22Rv1 (cell line): Measurements from ENCODE around the gene BAMBI.

Source experiments
- H3K27ac ChIP-seq: fragments of 450-650 bp; 2 replicates; pipeline ENCODE4 v1.5.1; 2017
- CTCF ChIP-seq: fragments of 450-650 bp; IDR thresholded peaks from 2 replicates; pipeline ENCODE4 v1.5.1; 2017; ENCODE audit warnings: mild to moderate bottlenecking
- ZFX ChIP-seq: fragments of 450-650 bp; IDR thresholded peaks from 2 replicates; pipeline ENCODE4 v1.6.1; 2017; ENCODE audit warnings: antibody characterized with exemption, borderline replicate concordance

BAMBI gene

DNA sequence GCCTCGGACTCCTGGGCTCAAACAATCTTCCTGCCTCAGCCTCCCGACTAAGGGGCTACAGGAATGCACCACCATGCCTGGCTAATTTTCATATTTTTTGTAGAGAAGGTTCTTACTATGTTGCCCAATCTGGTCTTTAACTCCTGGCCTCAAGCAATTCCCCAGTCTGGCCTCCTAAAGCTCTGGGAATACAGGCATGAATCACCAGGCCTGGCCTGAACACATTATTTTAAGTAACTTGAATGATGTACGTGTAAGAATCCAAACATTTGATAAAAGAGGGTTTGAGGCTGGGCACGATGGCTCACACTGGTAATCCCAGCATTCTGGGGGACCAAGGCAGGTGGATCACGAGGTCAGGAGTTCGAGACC lies 13.0 kb upstream of the BAMBI start:
- no peak for TF ChIP-seq ZFX
- TF ChIP-seq CTCF: no peak

GRCh38 chr10:28666751-28667467 lies 10.4 kb upstream of the BAMBI start:
- no peak overlapping the region for H3K27ac ChIP-seq
- TF ChIP-seq ZFX (no peak), CTCF (no peak)

More for the DNA sequence above, 13.0 kb upstream of the BAMBI start:
- H3K27ac ChIP-seq: no peak overlapping the region

- peak overlapping the region; percentile 40; the same call in 1 of the 2 replicates for H3K27ac ChIP-seq
- TF ChIP-seq ZFX: no peak
- no peak for TF ChIP-seq CTCF
Measured at GRCh38 chr10:28668363-28669226, 8.7 kb upstream of the BAMBI start.

GRCh38 chr10:28669227-28670173 lies 7.8 kb upstream of the BAMBI start:
- peak overlapping the region; percentile 40; the same call in 1 of the 2 replicates for H3K27ac ChIP-seq
- TF ChIP-seq ZFX (no peak), CTCF (no peak)

DNA sequence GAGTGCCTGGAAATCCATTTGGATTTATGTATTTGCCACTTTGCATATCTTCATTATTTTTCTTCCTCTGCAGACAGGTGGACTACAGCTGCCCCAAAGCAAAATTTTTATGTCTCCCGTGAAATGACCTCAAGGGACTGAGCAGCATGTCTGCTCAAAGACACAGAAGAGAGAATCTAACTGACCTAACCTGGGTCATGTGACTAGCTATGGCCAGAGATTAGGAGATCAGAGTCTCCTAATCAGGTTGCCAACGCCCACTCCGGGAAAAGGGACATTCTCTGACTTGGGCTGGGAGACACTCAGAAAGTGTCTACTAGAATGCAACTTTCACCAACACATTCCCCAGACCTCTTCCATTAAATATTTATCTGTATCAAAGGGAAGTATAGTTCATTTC lies 2.5 kb upstream of the BAMBI start:
- no peak overlapping the region for H3K27ac ChIP-seq
- TF ChIP-seq CTCF (no peak), ZFX (no peak)

DNA sequence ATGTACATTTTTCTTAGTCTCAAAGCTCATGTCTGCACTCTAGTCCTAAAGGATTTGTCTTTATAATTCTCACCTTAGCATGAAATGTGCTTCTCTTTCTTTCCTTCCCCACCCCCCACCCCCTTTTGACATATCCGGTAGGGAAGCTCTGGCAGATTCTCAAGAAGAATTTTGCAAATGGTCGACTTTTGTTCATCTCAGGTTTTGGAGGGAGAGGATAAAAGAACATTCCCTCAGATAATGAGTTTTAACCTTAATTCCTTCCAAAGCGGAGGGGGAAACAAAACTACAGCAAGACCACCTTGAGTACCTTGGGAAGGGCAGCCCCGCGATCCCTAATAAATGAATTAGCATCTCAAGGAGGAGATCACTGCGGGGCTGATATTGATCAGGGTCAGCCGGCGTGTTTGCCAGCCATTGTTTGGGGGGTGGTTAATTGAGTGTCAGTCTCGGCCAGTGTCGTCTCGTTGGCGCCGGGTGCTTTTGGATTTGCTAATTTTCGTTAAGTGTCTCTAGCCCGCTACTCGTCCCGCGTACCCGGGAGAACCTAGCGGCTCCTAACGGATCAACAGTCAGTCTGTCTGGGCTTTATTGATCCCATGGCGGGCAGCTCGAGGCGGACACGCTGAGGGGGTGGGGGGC lies 874 bp upstream of the BAMBI start:
- no peak overlapping the region for H3K27ac ChIP-seq
- TF ChIP-seq CTCF: no peak
- no peak for TF ChIP-seq ZFX
